Activated CD4-positive, alpha-beta T cell treated with anti-CD3 and anti-CD28 coated beads for 24 hours (primary cell): Measurements from ENCODE around the gene NMUR2.

Experiments used
- DNase-seq, 2 donors: peaks; one replicate each; pipeline ENCODE4 v3.0.0-alpha.2; 2020; ENCODE audit warnings: low read depth in 2 of 2

The NMUR2 gene

DNA sequence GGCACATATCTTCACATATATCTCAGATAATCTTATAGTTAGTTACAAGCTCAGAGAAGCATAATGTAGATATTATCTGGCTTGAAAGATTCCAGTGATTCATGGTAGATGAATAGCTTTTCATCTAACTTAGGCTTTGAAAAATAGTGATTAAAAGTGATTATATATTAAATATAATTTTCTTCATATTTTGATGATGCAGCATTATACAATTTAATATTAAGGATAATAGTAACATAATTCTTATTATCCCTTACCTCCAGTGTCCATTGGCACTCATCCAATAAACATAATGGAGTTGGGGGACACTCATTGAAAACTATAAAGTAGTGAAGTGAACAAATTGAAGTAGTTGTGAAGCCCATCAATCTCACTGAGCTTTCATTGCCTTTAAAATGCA is 35.8 kb downstream of the NMUR2 start:
- DNase-seq: no peak

DNA sequence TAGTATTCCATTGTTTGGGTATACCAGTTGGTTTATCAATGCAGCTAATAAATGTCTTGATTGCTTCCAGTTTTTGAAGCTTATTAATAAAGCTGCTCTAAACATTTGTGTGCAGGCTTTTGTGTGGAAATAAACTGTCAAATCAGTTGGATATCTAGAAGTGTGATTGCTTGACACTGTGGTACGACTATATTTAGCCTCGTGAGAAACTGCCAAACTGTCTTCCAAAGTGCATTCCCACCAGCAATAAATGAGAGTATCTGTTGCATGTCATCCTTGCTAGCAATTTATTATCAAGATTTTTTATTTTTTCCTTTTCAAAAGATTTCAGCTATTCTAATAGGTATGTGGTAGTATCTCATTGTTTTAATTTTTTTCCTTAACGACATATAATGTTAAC is 37.5 kb downstream of the NMUR2 start:
- no peak for DNase-seq

DNA sequence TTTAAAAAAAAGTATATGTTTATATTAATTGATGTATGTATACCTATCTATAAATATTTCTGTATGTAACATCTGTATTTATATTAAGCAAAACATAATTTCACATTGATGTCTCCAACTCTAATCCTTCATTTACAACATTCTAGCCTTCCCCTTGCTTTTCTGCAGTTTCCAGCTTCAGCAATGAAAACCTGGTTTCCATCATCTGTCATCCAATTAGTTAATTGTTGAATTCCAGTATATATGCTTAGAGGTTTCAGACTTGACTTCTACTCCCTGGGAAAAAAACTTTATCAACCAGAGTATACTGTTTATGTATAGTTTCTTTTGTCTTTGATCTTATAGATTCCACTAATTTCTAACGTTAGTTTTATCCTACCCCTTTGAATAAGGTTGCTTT is 38.4 kb downstream of the NMUR2 start:
- DNase-seq: no peak

DNA sequence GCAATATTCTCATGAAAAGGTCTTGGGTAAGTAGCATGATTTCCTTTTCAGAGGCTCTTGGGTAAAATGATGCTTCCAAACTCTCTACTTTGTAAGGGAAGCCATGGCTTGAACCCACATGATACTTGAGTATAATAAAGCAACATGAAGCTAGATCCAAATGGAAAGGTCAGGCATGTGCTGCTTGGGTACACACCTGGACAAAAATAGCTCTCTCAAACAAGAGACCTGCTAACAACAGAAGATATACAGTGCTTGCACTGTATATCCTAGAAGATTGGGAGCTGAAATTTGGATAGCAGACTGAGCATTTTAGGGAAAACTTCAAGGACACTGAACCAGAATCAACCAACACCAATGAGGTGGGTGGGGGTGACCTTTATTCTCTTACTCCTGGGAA is 40.2 kb downstream of the NMUR2 start:
- DNase-seq: no peak

DNA sequence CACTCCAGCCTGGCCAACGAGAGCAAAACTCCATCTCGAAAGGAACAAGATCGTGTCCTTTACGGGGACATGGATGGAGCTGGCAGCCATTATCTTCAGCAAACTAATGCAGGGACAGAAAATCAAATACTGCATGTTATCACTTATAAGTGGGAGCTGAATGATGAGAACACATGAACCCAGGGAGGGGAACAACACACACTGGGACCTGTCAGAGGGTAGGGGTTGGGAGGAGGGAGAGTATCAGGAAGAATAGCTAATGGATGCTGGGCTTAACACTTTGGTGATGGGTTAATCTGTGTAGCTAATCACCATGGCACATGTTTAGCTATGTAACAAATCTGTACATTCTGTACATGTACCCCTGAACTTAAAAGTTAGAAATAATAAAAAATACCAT is 40.9 kb downstream of the NMUR2 start:
- no peak for DNase-seq

DNA sequence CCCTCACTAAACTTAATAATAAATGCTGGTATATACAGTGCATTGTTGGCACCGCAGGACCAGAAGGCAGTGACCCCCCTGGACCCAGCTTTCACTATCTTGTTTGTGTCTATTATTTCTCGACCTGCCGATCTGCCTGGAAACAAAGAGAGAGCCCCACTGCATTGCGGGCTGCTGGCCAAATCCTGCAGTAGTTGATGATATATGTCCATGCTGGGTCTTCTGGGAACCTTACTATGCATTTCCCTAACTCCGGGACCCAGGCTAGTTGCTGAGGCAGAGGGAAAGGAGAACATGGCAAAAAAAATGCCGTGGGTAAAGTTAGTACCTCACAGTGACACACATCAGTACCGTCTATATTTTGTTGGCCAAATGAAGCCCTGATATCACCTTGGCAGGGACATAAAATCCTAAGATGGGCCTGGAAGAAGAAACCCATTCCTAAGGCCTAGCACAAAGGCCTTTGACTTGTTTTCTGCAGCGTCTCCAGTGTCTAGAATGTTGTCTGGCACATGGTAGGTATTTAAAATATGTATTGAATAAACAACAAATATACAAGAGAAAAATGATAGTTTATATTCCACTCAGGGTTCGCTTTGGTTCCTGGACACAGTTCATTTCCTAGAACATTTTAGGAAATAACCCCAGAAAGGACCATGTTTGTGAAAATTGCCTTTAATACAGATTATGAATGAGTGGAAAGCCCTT is 46.1 kb downstream of the NMUR2 start:
- DNase-seq: no peak

DNA sequence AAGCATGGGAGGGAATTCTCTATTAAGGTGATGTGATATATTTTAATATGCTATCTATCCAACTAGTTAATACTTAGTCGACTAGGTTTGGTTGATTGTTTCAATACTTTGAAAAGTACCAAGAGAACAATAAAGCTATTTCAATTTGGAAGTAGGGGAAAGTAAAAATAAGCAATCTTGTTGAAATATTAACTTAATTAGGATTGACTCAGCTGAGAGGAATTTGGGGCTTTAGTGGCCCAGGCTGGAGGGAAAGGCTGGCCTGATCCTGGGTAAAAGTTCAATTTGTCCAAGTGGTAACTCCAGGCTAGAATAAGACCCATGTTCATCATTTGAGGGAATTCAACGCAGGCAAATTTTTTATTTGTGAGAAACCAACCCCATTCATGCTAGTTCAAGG is 48.6 kb downstream of the NMUR2 start:
- no peak for DNase-seq

DNA sequence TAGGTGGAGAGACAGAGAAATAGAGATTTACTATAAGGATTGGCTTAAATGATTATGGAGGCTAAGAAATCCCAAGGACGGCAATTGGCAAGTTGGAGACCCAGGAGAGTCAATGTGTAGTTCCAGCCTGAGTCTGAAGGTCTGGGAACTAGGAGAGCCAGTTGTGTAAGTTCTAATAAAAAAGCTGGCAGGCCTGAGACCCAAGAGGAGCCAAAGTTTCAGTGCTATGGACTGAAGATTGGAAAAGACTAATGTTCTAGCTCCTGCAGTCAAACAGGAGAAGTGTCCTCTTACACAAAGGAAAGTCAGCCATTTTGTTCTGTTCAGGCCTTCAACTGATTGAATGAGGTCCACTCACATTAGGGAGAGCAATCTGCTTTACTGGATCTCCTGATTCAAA is 50.0 kb downstream of the NMUR2 start:
- no peak for DNase-seq

DNA sequence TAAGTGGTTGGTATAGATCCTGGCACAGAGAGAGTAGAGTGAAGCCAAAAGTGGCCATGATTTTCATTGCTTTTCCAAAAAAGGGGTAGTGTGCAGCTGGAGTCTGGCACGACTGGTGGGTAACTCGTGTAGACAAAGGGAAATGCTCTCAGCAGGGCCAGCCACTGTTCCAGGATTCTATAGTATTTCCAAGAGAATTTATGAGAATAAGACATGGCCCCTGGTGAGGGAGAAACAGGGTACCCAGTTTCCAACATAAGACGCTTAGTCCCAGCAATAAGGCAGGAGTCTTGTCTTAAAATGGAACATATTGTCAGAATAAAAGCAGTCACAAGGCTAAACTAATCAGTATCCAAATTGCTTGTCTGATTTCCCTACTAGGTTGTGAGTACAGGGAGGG is 52.1 kb downstream of the NMUR2 start:
- DNase-seq: no peak

DNA sequence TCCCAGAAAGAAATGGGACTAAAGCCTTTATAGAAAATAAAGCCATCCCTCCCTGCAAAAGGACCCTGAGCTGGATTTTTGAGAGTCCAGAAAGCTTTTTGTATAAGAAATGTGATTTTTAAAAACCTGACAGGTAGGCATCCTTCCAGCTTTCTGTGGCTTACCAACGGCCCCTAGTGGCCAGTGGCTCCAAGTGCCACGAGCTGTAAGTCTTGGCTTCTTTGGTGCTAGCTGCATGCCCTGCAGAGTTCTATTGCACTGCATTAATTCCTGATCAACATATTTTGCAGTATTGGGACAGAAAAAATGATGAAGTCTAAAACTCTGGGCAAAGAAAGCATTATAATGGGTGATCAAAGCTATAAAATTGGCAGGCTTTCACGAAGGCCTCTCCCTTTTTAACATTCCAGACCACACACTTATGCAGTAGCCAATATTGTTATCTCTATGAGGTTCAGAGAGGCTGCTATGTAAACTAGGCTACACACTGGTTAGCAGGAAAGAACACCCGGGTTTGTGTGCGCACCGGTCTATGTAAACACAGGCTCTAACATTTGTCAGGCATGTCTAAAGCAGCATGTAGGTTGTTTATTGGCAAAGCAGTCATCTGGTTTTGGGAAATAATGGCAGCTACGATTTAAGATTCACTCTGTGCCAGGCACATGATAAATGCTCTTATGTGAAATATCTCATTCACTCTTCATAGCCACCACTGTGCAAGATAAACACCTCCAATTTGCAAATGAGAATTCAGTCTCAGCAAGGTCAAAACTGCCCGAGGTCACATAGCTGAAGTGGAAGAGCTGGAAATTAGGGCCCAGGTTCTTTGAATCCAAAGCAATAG is 55.2 kb downstream of the NMUR2 start:
- peak in 1 of 2 donors; percentile 9 for DNase-seq
